H1 (cell line): ENCODE results near the gene DOCK10.

Experiments
- CHD1 ChIP-seq: IDR thresholded peaks from 2 replicates; pipeline ENCODE4 v1.6.1; 2012; ENCODE audit warnings: low read depth, low read length, improper control_type of control experiment
- CTCF ChIP-seq, 3 experiments: IDR thresholded peaks; 1 replicate in 2 of 3; 2 replicates in 1 of 3; pipeline versions ENCODE4 v1.5.1 to v1.6.1; 2011; ENCODE audit warnings: low read length in 3 of 3, mild to moderate bottlenecking in 3 of 3, inconsistent platforms in 2 of 3, low read depth in 1 of 3, moderate library complexity in 1 of 3; ENCODE audit not compliant: insufficient read depth in 1 of 3; ENCODE audit errors: control extremely low read depth in 1 of 3
- GTF2F1 ChIP-seq: IDR thresholded peaks from 2 replicates; pipeline ENCODE4 v1.6.1; 2012; ENCODE audit warnings: low read depth, low read length, improper control_type of control experiment, borderline replicate concordance
- JUN ChIP-seq: IDR thresholded peaks from 2 replicates; pipeline ENCODE4 v1.6.1; 2011; ENCODE audit warnings: low read depth, mild to moderate bottlenecking, improper control_type of control experiment, low read length
- POLR2A ChIP-seq, 2 experiments: IDR thresholded peaks; 1 replicate in 1 of 2; 2 replicates in 1 of 2; pipeline ENCODE4 v1.6.1; 2011; ENCODE audit warnings: low read depth in 2 of 2, low read length in 2 of 2, mild to moderate bottlenecking in 2 of 2; ENCODE audit errors: control extremely low read depth in 1 of 2
- SIN3A ChIP-seq, 2 experiments: IDR thresholded peaks in 1 of 2; conservative IDR thresholded peaks in 1 of 2; 2 replicates each; pipeline ENCODE4 v1.6.1; 2011 to 2012; ENCODE audit warnings: low read length in 2 of 2, improper control_type of control experiment in 1 of 2, low read depth in 1 of 2, mild to moderate bottlenecking in 1 of 2
- SP2 ChIP-seq: IDR thresholded peaks from 2 replicates; pipeline ENCODE4 v1.6.1; 2012; ENCODE audit warnings: mild to moderate bottlenecking, low read length, inconsistent platforms

GRCh38 chr2:224876522-224876921 lies 165.7 kb downstream of the DOCK10 start:
- TF ChIP-seq CHD1, result no peak
- TF ChIP-seq GTF2F1, result no peak
- TF ChIP-seq CTCF (IDR thresholded peaks at IDR 0.05; ENCODE audit: control extremely low read depth in 1 of 3, insufficient read depth in 1 of 3, low read depth in 1 of 3, low read length in 3 of 3), result no peak
- no peak for TF ChIP-seq JUN
- no peak for TF ChIP-seq POLR2A (IDR thresholded peaks at IDR 0.05; ENCODE audit: control extremely low read depth in 1 of 2, low read depth in 2 of 2, low read length in 2 of 2)
- no peak for TF ChIP-seq SIN3A (conservative IDR thresholded peaks at IDR 0.05 in 1 of 2, IDR thresholded peaks at IDR 0.05 in 1 of 2; ENCODE audit: low read depth in 1 of 2, low read length in 2 of 2)
- no peak for TF ChIP-seq SP2
